Trophoblast cell (in vitro differentiated cells and primary cell): ENCODE data around the gene COG8.

Source experiments
- DNase-seq, 2 donors: peaks; one replicate each; pipeline ENCODE4 v3.0.0-alpha.2; 2016
- H2AFZ ChIP-seq: 2 replicates; pipeline ENCODE4 v1.6.1; 2013; ENCODE audit warnings: low read length, moderate library complexity, mild to moderate bottlenecking; ENCODE audit not compliant: insufficient read depth, poor library complexity
- H2AK5ac ChIP-seq: 2 replicates; pipeline ENCODE4 v1.6.1; 2013; ENCODE audit warnings: mild to moderate bottlenecking, low read length
- H2BK120ac ChIP-seq: 2 replicates; pipeline ENCODE4 v1.6.1; 2013; ENCODE audit warnings: low read length, mild to moderate bottlenecking, moderate library complexity; ENCODE audit not compliant: insufficient read depth, poor library complexity
- H2BK12ac ChIP-seq: 2 replicates; pipeline ENCODE4 v1.6.1; 2013; ENCODE audit warnings: mild to moderate bottlenecking, low read length, moderate library complexity
- H2BK5ac ChIP-seq: 2 replicates; pipeline ENCODE4 v1.6.1; 2013; ENCODE audit warnings: low read length, low read depth, moderate library complexity, mild to moderate bottlenecking; ENCODE audit not compliant: poor library complexity
- H3K14ac ChIP-seq: 2 replicates; pipeline ENCODE4 v1.6.1; 2013; ENCODE audit warnings: mild to moderate bottlenecking, low read length
- H3K18ac ChIP-seq: 2 replicates; pipeline ENCODE4 v1.6.1; 2013; ENCODE audit warnings: mild to moderate bottlenecking, low read length
- H3K23ac ChIP-seq: 2 replicates; pipeline ENCODE4 v1.6.1; 2013; ENCODE audit warnings: low read length
- H3K27ac ChIP-seq: 2 replicates; pipeline ENCODE4 v1.5.1; 2013; ENCODE audit warnings: low read depth, mild to moderate bottlenecking, inconsistent platforms, low read length, moderate library complexity
- H3K27me3 ChIP-seq: 2 replicates; pipeline ENCODE4 v1.6.1; 2013; ENCODE audit warnings: inconsistent platforms, mild to moderate bottlenecking, low read length, moderate library complexity; ENCODE audit not compliant: insufficient read depth
- H3K36me3 ChIP-seq, 2 experiments: 1 replicate in 1 of 2; 2 replicates in 1 of 2; pipeline ENCODE4 v1.6.1; 2013; ENCODE audit warnings: low read length in 2 of 2, mild to moderate bottlenecking in 2 of 2, moderate library complexity in 1 of 2; ENCODE audit not compliant: insufficient read depth in 2 of 2, control insufficient read depth in 1 of 2
- H3K4ac ChIP-seq: 2 replicates; pipeline ENCODE4 v1.6.1; 2013; ENCODE audit warnings: low read depth, mild to moderate bottlenecking, low read length, moderate library complexity
- H3K4me1 ChIP-seq, 2 experiments: 1 replicate in 1 of 2; 2 replicates in 1 of 2; pipeline ENCODE4 v1.6.1; 2013; ENCODE audit warnings: low read length in 2 of 2, mild to moderate bottlenecking in 2 of 2, moderate library complexity in 1 of 2; ENCODE audit not compliant: insufficient read depth in 2 of 2, control insufficient read depth in 1 of 2
- H3K4me2 ChIP-seq: 2 replicates; pipeline ENCODE4 v1.6.1; 2013; ENCODE audit warnings: inconsistent platforms, mild to moderate bottlenecking, low read length, moderate library complexity
- H3K4me3 ChIP-seq: 2 replicates; pipeline ENCODE4 v1.5.1; 2013; ENCODE audit warnings: mild to moderate bottlenecking, low read depth, low read length, inconsistent platforms
- H3K79me1 ChIP-seq: one replicate; pipeline ENCODE4 v1.6.1; 2013; ENCODE audit warnings: low read length
- H3K79me2 ChIP-seq: 2 replicates; pipeline ENCODE4 v1.6.1; 2013; ENCODE audit warnings: low read length, mild to moderate bottlenecking; ENCODE audit not compliant: control insufficient read depth, insufficient read depth, poor library complexity
- H3K9ac ChIP-seq: 2 replicates; pipeline ENCODE4 v1.6.1; 2013; ENCODE audit warnings: mild to moderate bottlenecking, low read length
- H3K9me3 ChIP-seq: 2 replicates; pipeline ENCODE4 v1.6.1; 2013; ENCODE audit warnings: low read depth, mild to moderate bottlenecking, control low read depth, inconsistent platforms, low read length; ENCODE audit not compliant: insufficient read depth
- H4K12ac ChIP-seq: 2 replicates; pipeline ENCODE4 v1.6.1; 2013; ENCODE audit warnings: low read depth, mild to moderate bottlenecking, low read length, moderate library complexity
- H4K8ac ChIP-seq: 2 replicates; pipeline ENCODE4 v1.6.1; 2013; ENCODE audit warnings: low read depth, mild to moderate bottlenecking, low read length, moderate library complexity
- H4K91ac ChIP-seq: one replicate; pipeline ENCODE4 v1.6.1; 2013; ENCODE audit warnings: low read depth, mild to moderate bottlenecking, low read length, moderate library complexity
- WGBS: extraction: QIAGEN DNeasy Blood & Tissue Kit; methylation state at CpG from one replicate; pipeline ENCODE4 v1.1.7; 2013; ENCODE audit warnings: missing lambda C conversion rate; ENCODE audit not compliant: insufficient read length, insufficient coverage; ENCODE audit errors: extremely low coverage; 5-methylcytosine and 5-hydroxymethylcytosine counted together

COG8 gene

DNA sequence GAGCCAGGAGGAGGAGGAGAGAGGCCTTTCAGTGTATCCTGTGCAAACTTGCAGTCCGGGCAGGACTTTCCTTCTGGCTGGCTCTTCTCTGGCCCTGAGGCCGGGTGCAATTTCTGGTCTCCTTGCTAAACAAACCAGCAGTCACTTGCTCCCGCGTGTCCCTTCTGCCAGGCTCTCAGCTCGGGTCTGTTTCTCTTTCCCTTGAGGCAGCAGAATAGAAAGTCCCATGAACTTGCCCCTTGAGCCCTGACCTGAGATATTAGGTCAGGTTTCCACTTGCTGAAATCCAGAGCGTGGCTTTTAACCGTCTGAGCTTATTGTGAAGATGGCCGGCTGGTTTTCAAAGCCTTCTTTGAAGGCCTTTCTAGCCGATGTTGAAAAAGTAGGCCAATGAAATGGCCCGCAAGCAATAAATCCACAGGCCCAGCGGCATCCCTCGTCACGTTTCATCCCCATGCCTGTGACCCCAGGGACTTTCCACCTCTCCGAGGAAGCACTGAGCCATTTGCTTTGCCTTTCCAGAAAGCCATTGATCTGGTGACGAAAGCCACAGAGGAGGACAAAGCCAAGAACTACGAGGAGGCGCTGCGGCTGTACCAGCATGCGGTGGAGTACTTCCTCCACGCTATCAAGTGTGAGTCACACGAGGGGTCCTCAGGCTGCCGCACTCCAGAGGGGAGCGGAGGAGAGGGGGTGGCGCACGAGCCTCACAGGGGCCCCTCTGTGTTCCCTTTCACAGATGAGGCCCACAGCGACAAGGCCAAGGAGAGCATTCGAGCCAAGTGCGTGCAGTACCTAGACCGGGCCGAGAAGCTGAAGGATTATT is 23.7 kb downstream of the COG8 start:
- Histone ChIP-seq H3K4me3 (no peak overlapping the region), H3K14ac (no peak overlapping the region), H2AFZ (no peak overlapping the region), H3K9ac (no peak overlapping the region), H3K4me2 (no peak overlapping the region), H2BK120ac (no peak overlapping the region), H4K91ac (no peak overlapping the region), H3K79me2 (peaks cover 8% of the 10 kb centered on the region), H3K4ac (no peak overlapping the region), H4K8ac (no peak overlapping the region), H2BK5ac (no peak overlapping the region), H3K27ac (no peak overlapping the region), H3K79me1 (peaks cover 2% of the 10 kb centered on the region), H3K36me3 (peaks cover 54 to 58% of the 10 kb centered on the region in 2 experiments), H2AK5ac (no peak overlapping the region), H2BK12ac (no peak overlapping the region), H3K18ac (no peak overlapping the region), H3K27me3 (no peaks in the 10 kb centered on the region), H3K9me3 (no peaks in the 10 kb centered on the region), H3K4me1 (peaks cover 3% of the 10 kb centered on the region in 2 experiments), H3K23ac (no peak overlapping the region), H4K12ac (no peak overlapping the region)
- no CpG with 5 or more reads among the region's 30 CpGs for WGBS
- no peak for DNase-seq

GRCh38 chr16:69314534-69314933 is 24.8 kb downstream of the COG8 start:
- no peak overlapping the region for H2AFZ ChIP-seq
- no peak overlapping the region for H2BK120ac ChIP-seq
- DNase-seq, result no peak
- H3K4ac ChIP-seq, result no peak overlapping the region
- no peaks in the 10 kb centered on the region for H3K27me3 ChIP-seq
- H3K79me1 ChIP-seq, result peaks cover 2% of the 10 kb centered on the region
- no peak overlapping the region for H4K12ac ChIP-seq
- no peak overlapping the region for H4K8ac ChIP-seq
- H3K27ac ChIP-seq, result no peak overlapping the region
- peaks cover 42 to 46% of the 10 kb centered on the region in 2 experiments for H3K36me3 ChIP-seq
- no peaks in the 10 kb centered on the region for H3K9me3 ChIP-seq
- no peak overlapping the region for H3K4me3 ChIP-seq
- peak overlapping the region; percentile 11 for H3K18ac ChIP-seq
- no CpG with 5 or more reads among the region's 11 CpGs for WGBS
- H3K23ac ChIP-seq, result no peak overlapping the region
- H3K79me2 ChIP-seq, result peaks cover 8% of the 10 kb centered on the region
- H3K9ac ChIP-seq, result no peak overlapping the region
- H3K14ac ChIP-seq, result no peak overlapping the region
- H2BK5ac ChIP-seq, result no peak overlapping the region
- H4K91ac ChIP-seq, result no peak overlapping the region
- no peak overlapping the region for H2BK12ac ChIP-seq
- peaks cover 3% of the 10 kb centered on the region in 2 experiments for H3K4me1 ChIP-seq
- no peak overlapping the region for H2AK5ac ChIP-seq
- no peak overlapping the region for H3K4me2 ChIP-seq

DNA sequence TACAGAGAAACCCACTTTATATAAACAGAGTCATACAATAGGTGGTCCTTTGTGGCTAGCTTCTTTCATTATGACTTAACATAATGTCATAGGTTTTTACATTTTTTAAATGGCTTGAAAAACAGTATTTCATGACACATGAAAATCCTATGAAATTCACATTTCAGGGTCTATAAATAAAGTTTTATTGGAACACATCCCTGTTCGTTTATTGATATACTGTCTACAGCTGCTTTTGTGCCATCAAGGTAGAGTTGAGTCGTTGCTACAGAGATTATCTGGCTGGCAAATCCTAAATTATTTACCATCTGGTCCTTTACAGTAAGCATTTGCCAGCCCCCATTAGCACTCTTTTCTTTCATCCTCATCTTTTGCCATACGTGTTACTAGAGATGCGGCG is 25.9 kb downstream of the COG8 start:
- Histone ChIP-seq H2AK5ac (no peak overlapping the region), H3K79me1 (peaks cover 2% of the 10 kb centered on the region), H3K4me3 (no peak overlapping the region), H3K27ac (no peak overlapping the region), H2BK5ac (no peak overlapping the region), H2AFZ (no peak overlapping the region), H4K8ac (no peak overlapping the region), H3K18ac (no peak overlapping the region), H3K4me2 (no peak overlapping the region), H3K4me1 (peaks cover 3% of the 10 kb centered on the region in 2 experiments), H3K4ac (no peak overlapping the region), H2BK12ac (no peak overlapping the region), H3K36me3 (peaks cover 31 to 35% of the 10 kb centered on the region in 2 experiments), H3K23ac (no peak overlapping the region), H3K79me2 (peaks cover 8% of the 10 kb centered on the region), H3K9me3 (no peaks in the 10 kb centered on the region), H2BK120ac (no peak overlapping the region), H3K9ac (no peak overlapping the region), H4K91ac (no peak overlapping the region), H3K14ac (no peak overlapping the region), H3K27me3 (no peaks in the 10 kb centered on the region), H4K12ac (no peak overlapping the region)
- no CpG with 5 or more reads among the region's 5 CpGs for WGBS
- DNase-seq, result no peak

DNA sequence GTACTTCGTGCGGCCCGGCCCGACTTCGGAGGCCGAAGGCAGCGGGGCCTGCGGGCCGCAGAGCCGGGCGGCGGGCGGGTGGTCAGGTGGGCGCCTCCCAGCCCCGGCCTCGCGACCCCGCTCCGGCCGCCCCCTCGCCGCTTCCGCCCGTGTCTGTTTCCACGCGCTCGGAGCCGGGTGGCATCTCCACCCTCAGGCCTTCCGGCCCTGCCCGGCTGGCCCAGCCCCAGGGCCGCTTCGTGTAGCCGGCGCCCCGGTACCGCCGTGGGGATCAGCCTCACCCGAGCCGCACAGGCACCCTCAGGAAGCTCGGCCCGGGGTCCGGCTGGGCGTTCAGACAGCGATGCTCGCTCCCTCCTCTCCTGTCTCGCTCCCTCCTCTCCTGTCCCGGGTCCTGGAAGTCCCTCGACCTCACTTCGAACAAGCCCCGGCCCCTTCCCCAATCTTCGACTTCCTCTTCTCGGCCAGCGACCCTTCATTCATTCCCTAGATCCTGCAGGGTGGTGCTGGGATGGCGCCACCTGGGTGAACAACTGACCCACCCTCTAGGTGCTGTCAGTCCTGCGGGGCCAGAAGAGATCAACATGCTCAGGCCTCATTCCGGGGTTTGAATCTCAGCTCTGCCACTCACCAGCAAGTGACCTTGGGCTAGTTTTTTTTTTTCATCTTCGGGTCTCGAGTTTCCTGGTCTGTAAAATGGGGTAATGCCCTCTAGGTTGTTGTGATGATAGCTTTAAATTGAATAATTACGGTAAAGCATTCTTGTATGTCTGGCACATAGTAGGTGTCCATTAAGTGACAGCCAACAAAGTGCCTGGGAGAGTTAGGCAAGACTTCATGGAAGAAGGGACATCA is 27.6 kb downstream of the COG8 start:
- Histone ChIP-seq H3K23ac (no peak overlapping the region), H3K9me3 (no peaks in the 10 kb centered on the region), H4K8ac (peak overlapping the region; percentile 91), H4K91ac (peak overlapping the region; percentile 82), H2BK5ac (peak overlapping the region; percentile 83), H2AFZ (peak overlapping the region; percentile 98), H4K12ac (peak overlapping the region; percentile 74), H3K4me3 (peak overlapping the region; percentile 92), H3K18ac (peak overlapping the region; percentile 92), H3K79me2 (peaks cover 8% of the 10 kb centered on the region), H3K27me3 (no peaks in the 10 kb centered on the region), H2BK12ac (no peak overlapping the region), H3K36me3 (peaks cover 20 to 23% of the 10 kb centered on the region in 2 experiments), H3K9ac (peak overlapping the region; percentile 93), H2BK120ac (peak overlapping the region; percentile 82), H3K14ac (peak overlapping the region; percentile 88), H3K4me2 (peak overlapping the region; percentile 59), H3K79me1 (peaks cover 2% of the 10 kb centered on the region), H3K27ac (peak overlapping the region; percentile 65), H3K4ac (peak overlapping the region; percentile 87), H3K4me1 (peaks cover 3% of the 10 kb centered on the region in 2 experiments), H2AK5ac (no peak overlapping the region)
- WGBS, result no CpG with 5 or more reads among the region's 59 CpGs
- peak; percentile 7 to 25 for DNase-seq
